Mesenchymal stem cell (in vitro differentiated cells and primary cell): ENCODE data around the gene KDM4C.

Source experiments
- DNase-seq: peaks from one replicate; pipeline ENCODE4 v3.0.0-alpha.2; 2013
- H2AFZ ChIP-seq: one replicate; pipeline ENCODE4 v1.6.1; 2013; ENCODE audit warnings: low read depth, mild to moderate bottlenecking, control low read depth, inconsistent platforms, low read length, moderate library complexity
- H2AK5ac ChIP-seq: 2 replicates; pipeline ENCODE4 v1.6.1; 2013; ENCODE audit warnings: low read length, moderate library complexity, mild to moderate bottlenecking, inconsistent platforms; ENCODE audit not compliant: severe bottlenecking
- H2BK120ac ChIP-seq: one replicate; pipeline ENCODE4 v1.6.1; 2013; ENCODE audit warnings: low read depth, mild to moderate bottlenecking, inconsistent platforms, low read length, moderate library complexity
- H2BK12ac ChIP-seq, 2 experiments: one replicate each; pipeline ENCODE4 v1.6.1; 2013; ENCODE audit warnings: inconsistent platforms in 2 of 2, low read length in 2 of 2, mild to moderate bottlenecking in 2 of 2, moderate library complexity in 2 of 2, control low read depth in 1 of 2
- H2BK15ac ChIP-seq: one replicate; pipeline ENCODE4 v1.6.1; 2013; ENCODE audit warnings: mild to moderate bottlenecking, low read depth, inconsistent platforms; ENCODE audit not compliant: poor library complexity, severe bottlenecking
- H2BK5ac ChIP-seq: 2 replicates; pipeline ENCODE4 v1.6.1; 2013; ENCODE audit warnings: low read depth, mild to moderate bottlenecking, low read length, control low read depth, inconsistent platforms; ENCODE audit not compliant: poor library complexity, severe bottlenecking
- H3K14ac ChIP-seq, 2 experiments: one replicate each; pipeline ENCODE4 v1.6.1; 2013; ENCODE audit warnings: inconsistent platforms in 2 of 2, low read length in 2 of 2, control low read depth in 1 of 2, mild to moderate bottlenecking in 1 of 2, moderate library complexity in 1 of 2
- H3K18ac ChIP-seq, 2 experiments: one replicate each; pipeline ENCODE4 v1.6.1; 2013; ENCODE audit warnings: inconsistent platforms in 2 of 2, low read length in 2 of 2, control low read depth in 1 of 2, low read depth in 1 of 2, mild to moderate bottlenecking in 1 of 2
- H3K23ac ChIP-seq, 2 experiments: one replicate each; pipeline ENCODE4 v1.6.1; 2013; ENCODE audit warnings: inconsistent platforms in 2 of 2, low read length in 2 of 2, mild to moderate bottlenecking in 2 of 2, moderate library complexity in 2 of 2, control low read depth in 1 of 2
- H3K27ac ChIP-seq: 2 replicates; pipeline ENCODE4 v1.5.1; 2013; ENCODE audit warnings: mild to moderate bottlenecking, moderate library complexity, low read length, control low read depth, inconsistent platforms; ENCODE audit not compliant: poor library complexity, severe bottlenecking
- H3K27me3 ChIP-seq, 2 experiments: 2 replicates each; pipeline versions ENCODE4 v1.6.1 to v1.7.0; 2013; ENCODE audit warnings: low read length in 2 of 2, mild to moderate bottlenecking in 2 of 2, moderate library complexity in 2 of 2, control low read depth in 1 of 2, inconsistent platforms in 1 of 2; ENCODE audit not compliant: control insufficient read depth in 1 of 2, insufficient read depth in 1 of 2
- H3K36me3 ChIP-seq, 2 experiments: 2 replicates each; pipeline versions ENCODE4 v1.6.1 to v1.7.0; 2013; ENCODE audit warnings: low read length in 2 of 2, control low read depth in 1 of 2, inconsistent platforms in 1 of 2, low read depth in 1 of 2, mild to moderate bottlenecking in 1 of 2; ENCODE audit not compliant: insufficient read depth in 2 of 2, control insufficient read depth in 1 of 2
- H3K4ac ChIP-seq, 2 experiments: one replicate each; pipeline ENCODE4 v1.6.1; 2013; ENCODE audit warnings: inconsistent platforms in 2 of 2, low read length in 2 of 2, mild to moderate bottlenecking in 2 of 2, moderate library complexity in 2 of 2, control low read depth in 1 of 2, low read depth in 1 of 2
- H3K4me1 ChIP-seq: 2 replicates; pipeline ENCODE4 v1.6.1; 2013; ENCODE audit warnings: low read depth, low read length, control low read depth; ENCODE audit not compliant: control insufficient read depth, insufficient read depth
- H3K4me2 ChIP-seq: 2 replicates; pipeline ENCODE4 v1.6.1; 2013; ENCODE audit warnings: low read length, mild to moderate bottlenecking, inconsistent platforms; ENCODE audit not compliant: poor library complexity, severe bottlenecking
- H3K4me3 ChIP-seq, 2 experiments: 2 replicates each; pipeline versions ENCODE4 v1.5.1 to v1.7.0; 2013; ENCODE audit warnings: low read length in 2 of 2, mild to moderate bottlenecking in 2 of 2, control low read depth in 1 of 2, low read depth in 1 of 2; ENCODE audit not compliant: insufficient read depth in 1 of 2
- H3K79me1 ChIP-seq: replicated peaks from 2 replicates; pipeline ENCODE4 v1.6.1; 2013; ENCODE audit warnings: mild to moderate bottlenecking, control low read depth, low read length, inconsistent platforms; ENCODE audit not compliant: poor library complexity, severe bottlenecking
- H3K9ac ChIP-seq: 2 replicates; pipeline ENCODE4 v1.7.0; 2013; ENCODE audit warnings: mild to moderate bottlenecking, low read length, moderate library complexity
- H3K9me3 ChIP-seq: 2 replicates; pipeline ENCODE4 v1.7.0; 2013; ENCODE audit warnings: mild to moderate bottlenecking, low read length; ENCODE audit not compliant: control insufficient read depth
- H4K8ac ChIP-seq: one replicate; pipeline ENCODE4 v1.6.1; 2013; ENCODE audit warnings: inconsistent platforms, mild to moderate bottlenecking, low read length, moderate library complexity
- H4K91ac ChIP-seq: one replicate; pipeline ENCODE4 v1.6.1; 2013; ENCODE audit warnings: mild to moderate bottlenecking, low read length, inconsistent platforms
- WGBS: methylation state at CpG from one replicate; pipeline ENCODE4 v1.1.7; 2013; ENCODE audit warnings: mixed read lengths; 5-methylcytosine and 5-hydroxymethylcytosine counted together

KDM4C gene

DNA sequence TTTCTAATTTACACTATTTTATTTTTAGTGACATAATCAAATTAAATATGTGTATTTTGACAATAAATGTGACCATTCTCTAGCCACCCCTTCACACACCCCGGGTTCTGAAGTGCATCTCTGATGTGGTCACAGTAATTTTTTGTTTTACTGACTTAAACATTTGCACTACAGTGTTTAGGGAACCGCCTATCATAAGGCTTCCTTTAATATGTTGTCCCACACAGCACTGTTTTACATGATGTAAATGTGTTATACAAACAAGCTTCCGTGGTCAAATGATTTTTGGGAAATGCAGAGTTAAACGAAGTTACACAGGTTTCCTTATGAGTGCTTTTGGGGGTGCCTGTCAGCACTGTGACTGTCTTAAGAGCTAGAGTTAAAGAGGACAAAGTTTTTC is 86.5 kb downstream of the KDM4C start:
- Histone ChIP-seq H2BK12ac (no peak overlapping the region), H3K79me1 (peaks cover 15% of the 10 kb centered on the region), H3K36me3 (peaks cover 0 to 7% of the 10 kb centered on the region in 2 experiments), H3K14ac (no peak overlapping the region), H4K91ac (no peak overlapping the region), H3K9ac (no peak overlapping the region), H3K27ac (no peak overlapping the region), H2BK5ac (no peak overlapping the region), H3K18ac (no peak overlapping the region), H3K23ac (no peak overlapping the region), H3K4ac (no peak overlapping the region), H2AFZ (no peak overlapping the region), H2AK5ac (no peak overlapping the region), H3K4me1 (peaks cover 5% of the 10 kb centered on the region), H2BK15ac (no peak overlapping the region), H4K8ac (no peak overlapping the region), H3K4me2 (no peak overlapping the region), H3K9me3 (no peaks in the 10 kb centered on the region), H3K4me3 (no peak overlapping the region), H3K27me3 (no peaks in the 10 kb centered on the region), H2BK120ac (no peak overlapping the region)
- no peak for DNase-seq
- WGBS = over 99% methylated on average over 3 of the region's 4 CpGs

GRCh38 chr9:6845128-6845826 is 87.5 kb downstream of the KDM4C start:
- Histone ChIP-seq H2BK5ac (no peak overlapping the region), H3K14ac (no peak overlapping the region), H3K36me3 (peaks cover 0 to 16% of the 10 kb centered on the region in 2 experiments), H4K91ac (no peak overlapping the region), H3K4me1 (peaks cover 5% of the 10 kb centered on the region), H2BK120ac (no peak overlapping the region), H3K9ac (no peak overlapping the region), H3K23ac (no peak overlapping the region), H3K4ac (no peak overlapping the region), H3K27ac (no peak overlapping the region), H2BK15ac (no peak overlapping the region), H3K18ac (no peak overlapping the region), H3K9me3 (no peaks in the 10 kb centered on the region), H3K27me3 (no peaks in the 10 kb centered on the region), H2AK5ac (no peak overlapping the region), H3K4me3 (no peak overlapping the region), H2AFZ (no peak overlapping the region), H4K8ac (no peak overlapping the region), H3K79me1 (peaks cover 17% of the 10 kb centered on the region), H3K4me2 (no peak overlapping the region), H2BK12ac (no peak overlapping the region)
- 95% methylated on average over 8 of the region's 8 CpGs for WGBS
- DNase-seq = no peak

GRCh38 chr9:6845880-6846279 is 88.1 kb downstream of the KDM4C start:
- Histone ChIP-seq H2BK15ac (no peak overlapping the region), H3K27me3 (no peaks in the 10 kb centered on the region), H3K9ac (no peak overlapping the region), H2BK5ac (no peak overlapping the region), H4K91ac (no peak overlapping the region), H2AK5ac (no peak overlapping the region), H3K4me2 (no peak overlapping the region), H2BK12ac (no peak overlapping the region), H2BK120ac (no peak overlapping the region), H3K36me3 (peaks cover 0 to 16% of the 10 kb centered on the region in 2 experiments), H4K8ac (no peak overlapping the region), H3K4ac (no peak overlapping the region), H3K18ac (no peak overlapping the region), H3K4me1 (peaks cover 5% of the 10 kb centered on the region), H3K23ac (no peak overlapping the region), H3K27ac (no peak overlapping the region), H2AFZ (no peak overlapping the region), H3K9me3 (no peaks in the 10 kb centered on the region), H3K4me3 (no peak overlapping the region), H3K79me1 (peaks cover 17% of the 10 kb centered on the region), H3K14ac (no peak overlapping the region)
- peak; percentile 35 for DNase-seq
- 48% methylated on average over 2 of the region's 2 CpGs for WGBS

- H2AFZ ChIP-seq = no peak overlapping the region
- H3K27ac ChIP-seq = no peak overlapping the region
- no peak overlapping the region for H3K4me3 ChIP-seq
- no peak overlapping the region for H4K8ac ChIP-seq
- H3K14ac ChIP-seq = no peak overlapping the region
- 85% methylated on average over 7 of the region's 7 CpGs for WGBS
- H3K4me2 ChIP-seq = no peak overlapping the region
- peaks cover 0 to 13% of the 10 kb centered on the region in 2 experiments for H3K36me3 ChIP-seq
- peaks cover 8% of the 10 kb centered on the region for H3K79me1 ChIP-seq
- H3K4me1 ChIP-seq = peaks cover 7% of the 10 kb centered on the region
- no peak overlapping the region for H2BK5ac ChIP-seq
- peak; percentile 36 for DNase-seq
- no peak overlapping the region for H2BK12ac ChIP-seq
- H3K18ac ChIP-seq = no peak overlapping the region
- H3K4ac ChIP-seq = no peak overlapping the region
- H3K27me3 ChIP-seq = no peaks in the 10 kb centered on the region
- H2AK5ac ChIP-seq = no peak overlapping the region
- no peak overlapping the region for H4K91ac ChIP-seq
- no peak overlapping the region for H2BK15ac ChIP-seq
- H2BK120ac ChIP-seq = no peak overlapping the region
- H3K23ac ChIP-seq = no peak overlapping the region
- H3K9me3 ChIP-seq = no peaks in the 10 kb centered on the region
- H3K9ac ChIP-seq = peak overlapping the region; percentile 7
Measured at GRCh38 chr9:6852243-6852963, 94.6 kb downstream of the KDM4C start.
